ENCODE data around the gene OGFOD3. TPM values are rescaled to one million over a fixed set of nuclear protein-coding genes. Genes with fewer than 3 reads are reported as not detected.

The OGFOD3 gene
- total and polyA plus RNA-seq, 9 of the 15 experiments (the other 6 are each of a cell fraction or from before 2014, with no cell fraction given), result 0.69 to 44.7 (median 18.9) TPM

DNA sequence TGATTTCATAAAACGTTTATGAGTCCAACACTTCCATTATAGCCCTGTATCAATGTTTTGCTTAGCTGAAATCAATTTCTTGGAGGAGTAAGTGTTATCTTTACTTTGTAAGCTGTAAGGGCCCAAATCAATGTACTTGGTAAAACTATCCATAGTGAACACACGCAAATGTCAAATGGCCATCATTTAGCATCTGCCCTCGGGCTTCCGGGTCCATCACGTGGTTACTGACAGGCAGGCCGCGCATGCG is 39.5 kb upstream of the OGFOD3 start:
- Histone ChIP-seq H3K36me3 (ENCODE audit: control insufficient read depth, insufficient read depth, low read length) (peaks cover 28% of the 10 kb centered on the region), H3K9me3 (replicated peaks; ENCODE audit: control insufficient read depth, insufficient read depth, low read depth, low read length) (no peaks in the 10 kb centered on the region), H3K4me3 (peak overlapping the region; percentile 83), H3K27me3 (ENCODE audit: control insufficient read depth in 2 of 2, insufficient read depth in 2 of 2, low read length in 2 of 2) (no peaks in the 10 kb centered on the region), H3K9ac (ENCODE audit: insufficient read depth in 1 of 2, low read depth in 2 of 2, low read length in 2 of 2) (peak overlapping the region; percentile 96 to 97), H3K9me1 (ENCODE audit: control insufficient read depth, insufficient read depth, low read length) (peaks cover 3% of the 10 kb centered on the region), H4K20me1 (replicated peaks; ENCODE audit: control insufficient read depth, insufficient read depth, low read length) (no peaks in the 10 kb centered on the region), H3K4me2 (ENCODE audit: insufficient read depth, low read length) (peak overlapping the region; percentile 89), H3K4me1 (replicated peaks in 1 of 2; ENCODE audit: control insufficient read depth in 2 of 2, insufficient read depth in 2 of 2, low read length in 2 of 2) (peaks cover 48 to 66% of the 10 kb centered on the region in 2 experiments), H2AFZ (ENCODE audit: low read depth, low read length) (0 out of 2 replicates have a peak overlapping the region, but pooled peaks have one; percentile 82), H3K27ac (ENCODE audit: extremely low read depth, low read depth, low read length) (peak overlapping the region; percentile 97), H3K79me2 (ENCODE audit: control insufficient read depth, insufficient read depth, low read length) (peaks cover 40% of the 10 kb centered on the region)
- 0% methylated on average over 8 of the region's 8 CpGs for WGBS (ENCODE audit: insufficient coverage, low coverage, missing lambda C conversion rate)
- TSS peak; percentile 96 for BruUV-seq (replicated peaks)
- in situ Hi-C loops (cut with MboI), result no loop called here
- FAIRE-seq (peak; percentile 88), DNase-seq (ENCODE audit: extremely low read depth in 1 of 4, low spot score in 3 of 4) (peak in 1 of 4 experiments; percentile 92), ATAC-seq (no peak)
- intact Hi-C loops (cut with micrococcal nuclease), result loop anchor here (1.0 to 5.0 kb wide), 3 partner anchors 34 to 94 kb away; partner anchors contain the start of gene FOXK2
- ChIA-PET CTCF (ENCODE audit: low intra/inter-chr PET ratio) (no interaction called here), POLR2A (interaction anchor here (0.8 to 1.3 kb wide), 5 partner anchors 10 to 245 kb away, joined by 3 to 5 read pairs (median 4); partner anchors contain the start of genes CCDC57 and FOXK2)
- TF ChIP-seq RBM22 (IDR thresholded peaks at IDR 0.05; ENCODE audit: low read depth, low read length, poor library complexity, severe bottlenecking) (no peak), CCNT2 (IDR thresholded peaks at IDR 0.05; ENCODE audit: borderline replicate concordance, extremely low read depth, insufficient read length, low read depth, low read length) (no peak), ZNF717 (CRISPR knock-in tag; IDR thresholded peaks at IDR 0.05) (no peak), ZNF695 (CRISPR knock-in tag; IDR thresholded peaks at IDR 0.05) (no peak), ZNF3 (CRISPR knock-in tag; IDR thresholded peaks at IDR 0.05) (no peak), ELF4 (CRISPR knock-in tag; IDR thresholded peaks at IDR 0.05) (peak; percentile 39; the same call in 1 of the 2 replicates), PATZ1 (CRISPR knock-in tag; IDR thresholded peaks at IDR 0.05; ENCODE audit: borderline replicate concordance) (no peak), XRCC3 (IDR thresholded peaks at IDR 0.05) (no peak), NBN (IDR thresholded peaks at IDR 0.05; ENCODE audit: low read depth) (no peak), YBX1 (IDR thresholded peaks at IDR 0.05) (no peak), HLTF (IDR thresholded peaks at IDR 0.05) (no peak), CXXC5 (CRISPR knock-in tag; IDR thresholded peaks at IDR 0.05) (no peak), RNF2 (IDR thresholded peaks at IDR 0.05) (no peak), DPF2 (IDR thresholded peaks at IDR 0.05) (no peak), ZBTB17 (CRISPR knock-in tag; IDR thresholded peaks at IDR 0.05) (no peak), MXD1 (CRISPR knock-in tag; IDR thresholded peaks at IDR 0.05; ENCODE audit: borderline replicate concordance, poor library complexity, severe bottlenecking) (no peak), FOXK2 (conservative IDR thresholded peaks at IDR 0.05 in 1 of 2, IDR thresholded peaks at IDR 0.05 in 1 of 2; ENCODE audit: low read depth in 2 of 2) (peak in 1 of 2 experiments; percentile 45; a peak in 2 of 4 replicates), TBL1XR1 (IDR thresholded peaks at IDR 0.05; ENCODE audit: low read length in 2 of 2) (no peak), ARNT (IDR thresholded peaks at IDR 0.05) (no peak), ZKSCAN1 (IDR thresholded peaks at IDR 0.05; ENCODE audit: low read depth, low read length) (no peak)
- TF ChIP-seq, protein P1, sequence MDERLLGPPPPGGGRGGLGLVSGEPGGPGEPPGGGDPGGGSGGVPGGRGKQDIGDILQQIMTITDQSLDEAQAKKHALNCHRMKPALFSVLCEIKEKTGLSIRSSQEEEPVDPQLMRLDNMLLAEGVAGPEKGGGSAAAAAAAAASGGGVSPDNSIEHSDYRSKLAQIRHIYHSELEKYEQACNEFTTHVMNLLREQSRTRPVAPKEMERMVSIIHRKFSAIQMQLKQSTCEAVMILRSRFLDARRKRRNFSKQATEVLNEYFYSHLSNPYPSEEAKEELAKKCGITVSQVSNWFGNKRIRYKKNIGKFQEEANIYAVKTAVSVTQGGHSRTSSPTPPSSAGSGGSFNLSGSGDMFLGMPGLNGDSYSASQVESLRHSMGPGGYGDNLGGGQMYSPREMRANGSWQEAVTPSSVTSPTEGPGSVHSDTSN (CRISPR knock-in tag; IDR thresholded peaks at IDR 0.05; ENCODE audit: low read depth), result no peak
- TF ChIP-seq, protein P1 (tag; conservative IDR thresholded peaks at IDR 0.05; ENCODE audit: low read depth), result peak; percentile 69
